ENCODE data around the gene CAP1. TPM values are rescaled to one million over a fixed set of nuclear protein-coding genes. Genes with fewer than 3 reads are reported as not detected.

CAP1 gene
- total and polyA plus RNA-seq, 9 of the 15 experiments (the other 6 are each of a cell fraction or from before 2014, with no cell fraction given) = 230 to 658 (median 281) TPM

DNA sequence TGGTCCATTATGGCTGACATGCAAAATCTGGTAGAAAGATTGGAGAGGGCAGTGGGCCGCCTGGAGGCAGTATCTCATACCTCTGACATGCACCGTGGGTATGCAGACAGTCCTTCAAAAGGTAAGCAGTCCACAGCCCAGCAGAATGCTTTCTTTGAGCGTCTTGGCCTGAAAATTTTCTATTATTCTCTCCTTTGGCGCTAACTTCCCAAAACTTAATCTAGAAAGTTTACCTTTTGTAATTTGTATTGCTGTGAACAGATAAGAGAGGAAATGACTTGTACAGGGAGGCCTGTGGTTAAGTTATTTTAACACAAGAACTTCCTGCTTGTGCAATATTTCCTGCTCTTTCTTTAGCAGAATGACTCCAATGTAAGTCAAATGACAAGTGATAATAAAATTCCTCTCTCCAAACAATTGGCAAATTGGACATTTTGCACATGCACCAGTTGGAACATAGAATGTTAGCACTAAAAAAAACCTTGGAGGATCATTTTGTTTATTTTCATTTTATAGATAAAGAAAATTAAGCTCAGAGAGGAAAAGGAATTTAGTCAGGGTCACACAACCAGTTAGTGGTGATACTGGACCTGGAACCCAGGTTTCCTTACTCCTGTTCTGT is 18.9 kb downstream of the CAP1 start (continued):
- TF ChIP-seq, protein P1, sequence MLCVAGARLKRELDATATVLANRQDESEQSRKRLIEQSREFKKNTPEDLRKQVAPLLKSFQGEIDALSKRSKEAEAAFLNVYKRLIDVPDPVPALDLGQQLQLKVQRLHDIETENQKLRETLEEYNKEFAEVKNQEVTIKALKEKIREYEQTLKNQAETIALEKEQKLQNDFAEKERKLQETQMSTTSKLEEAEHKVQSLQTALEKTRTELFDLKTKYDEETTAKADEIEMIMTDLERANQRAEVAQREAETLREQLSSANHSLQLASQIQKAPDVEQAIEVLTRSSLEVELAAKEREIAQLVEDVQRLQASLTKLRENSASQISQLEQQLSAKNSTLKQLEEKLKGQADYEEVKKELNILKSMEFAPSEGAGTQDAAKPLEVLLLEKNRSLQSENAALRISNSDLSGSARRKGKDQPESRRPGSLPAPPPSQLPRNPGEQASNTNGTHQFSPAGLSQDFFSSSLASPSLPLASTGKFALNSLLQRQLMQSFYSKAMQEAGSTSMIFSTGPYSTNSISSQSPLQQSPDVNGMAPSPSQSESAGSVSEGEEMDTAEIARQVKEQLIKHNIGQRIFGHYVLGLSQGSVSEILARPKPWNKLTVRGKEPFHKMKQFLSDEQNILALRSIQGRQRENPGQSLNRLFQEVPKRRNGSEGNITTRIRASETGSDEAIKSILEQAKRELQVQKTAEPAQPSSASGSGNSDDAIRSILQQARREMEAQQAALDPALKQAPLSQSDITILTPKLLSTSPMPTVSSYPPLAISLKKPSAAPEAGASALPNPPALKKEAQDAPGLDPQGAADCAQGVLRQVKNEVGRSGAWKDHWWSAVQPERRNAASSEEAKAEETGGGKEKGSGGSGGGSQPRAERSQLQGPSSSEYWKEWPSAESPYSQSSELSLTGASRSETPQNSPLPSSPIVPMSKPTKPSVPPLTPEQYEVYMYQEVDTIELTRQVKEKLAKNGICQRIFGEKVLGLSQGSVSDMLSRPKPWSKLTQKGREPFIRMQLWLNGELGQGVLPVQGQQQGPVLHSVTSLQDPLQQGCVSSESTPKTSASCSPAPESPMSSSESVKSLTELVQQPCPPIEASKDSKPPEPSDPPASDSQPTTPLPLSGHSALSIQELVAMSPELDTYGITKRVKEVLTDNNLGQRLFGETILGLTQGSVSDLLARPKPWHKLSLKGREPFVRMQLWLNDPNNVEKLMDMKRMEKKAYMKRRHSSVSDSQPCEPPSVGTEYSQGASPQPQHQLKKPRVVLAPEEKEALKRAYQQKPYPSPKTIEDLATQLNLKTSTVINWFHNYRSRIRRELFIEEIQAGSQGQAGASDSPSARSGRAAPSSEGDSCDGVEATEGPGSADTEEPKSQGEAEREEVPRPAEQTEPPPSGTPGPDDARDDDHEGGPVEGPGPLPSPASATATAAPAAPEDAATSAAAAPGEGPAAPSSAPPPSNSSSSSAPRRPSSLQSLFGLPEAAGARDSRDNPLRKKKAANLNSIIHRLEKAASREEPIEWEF (CRISPR knock-in tag; IDR thresholded peaks at IDR 0.05) = no peak; the same call in 1 of the 2 replicates
- TF ChIP-seq EP400 (IDR thresholded peaks at IDR 0.05) (peak; percentile 56), ESRRB (CRISPR knock-in tag; IDR thresholded peaks at IDR 0.05; ENCODE audit: borderline replicate concordance) (no peak), BHLHE40 (IDR thresholded peaks at IDR 0.05; ENCODE audit: low read length) (no peak), ETV1 (tag; conservative IDR thresholded peaks at IDR 0.05; ENCODE audit: low read depth) (peak; percentile 98), CREM (IDR thresholded peaks at IDR 0.05; ENCODE audit: low read depth) (peak; percentile 63; the same call in 1 of the 2 replicates), MCM3 (IDR thresholded peaks at IDR 0.05) (no peak), POLR2H (tag; IDR thresholded peaks at IDR 0.05; ENCODE audit: low read depth) (no peak; the same call in 1 of the 2 replicates), NFXL1 (CRISPR knock-in tag; IDR thresholded peaks at IDR 0.05) (no peak), HEY1 (CRISPR knock-in tag; IDR thresholded peaks at IDR 0.05; ENCODE audit: borderline replicate concordance) (no peak), TBL1XR1 (IDR thresholded peaks at IDR 0.05; ENCODE audit: low read length in 2 of 2) (peak in 1 of 2 experiments; percentile 73; a peak in 2 of 4 replicates), MTA3 (IDR thresholded peaks at IDR 0.05; ENCODE audit: borderline replicate concordance) (no peak), PPARD (CRISPR knock-in tag; IDR thresholded peaks at IDR 0.05) (no peak)
- TF ChIP-seq, protein P2, sequence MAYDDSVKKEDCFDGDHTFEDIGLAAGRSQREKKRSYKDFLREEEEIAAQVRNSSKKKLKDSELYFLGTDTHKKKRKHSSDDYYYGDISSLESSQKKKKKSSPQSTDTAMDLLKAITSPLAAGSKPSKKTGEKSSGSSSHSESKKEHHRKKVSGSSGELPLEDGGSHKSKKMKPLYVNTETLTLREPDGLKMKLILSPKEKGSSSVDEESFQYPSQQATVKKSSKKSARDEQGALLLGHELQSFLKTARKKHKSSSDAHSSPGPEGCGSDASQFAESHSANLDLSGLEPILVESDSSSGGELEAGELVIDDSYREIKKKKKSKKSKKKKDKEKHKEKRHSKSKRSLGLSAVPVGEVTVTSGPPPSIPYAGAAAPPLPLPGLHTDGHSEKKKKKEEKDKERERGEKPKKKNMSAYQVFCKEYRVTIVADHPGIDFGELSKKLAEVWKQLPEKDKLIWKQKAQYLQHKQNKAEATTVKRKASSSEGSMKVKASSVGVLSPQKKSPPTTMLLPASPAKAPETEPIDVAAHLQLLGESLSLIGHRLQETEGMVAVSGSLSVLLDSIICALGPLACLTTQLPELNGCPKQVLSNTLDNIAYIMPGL (CRISPR knock-in tag; IDR thresholded peaks at IDR 0.05) = no peak
- TF ChIP-seq, protein P3, sequence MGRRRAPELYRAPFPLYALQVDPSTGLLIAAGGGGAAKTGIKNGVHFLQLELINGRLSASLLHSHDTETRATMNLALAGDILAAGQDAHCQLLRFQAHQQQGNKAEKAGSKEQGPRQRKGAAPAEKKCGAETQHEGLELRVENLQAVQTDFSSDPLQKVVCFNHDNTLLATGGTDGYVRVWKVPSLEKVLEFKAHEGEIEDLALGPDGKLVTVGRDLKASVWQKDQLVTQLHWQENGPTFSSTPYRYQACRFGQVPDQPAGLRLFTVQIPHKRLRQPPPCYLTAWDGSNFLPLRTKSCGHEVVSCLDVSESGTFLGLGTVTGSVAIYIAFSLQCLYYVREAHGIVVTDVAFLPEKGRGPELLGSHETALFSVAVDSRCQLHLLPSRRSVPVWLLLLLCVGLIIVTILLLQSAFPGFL (CRISPR knock-in tag; IDR thresholded peaks at IDR 0.05) = no peak
- TF ChIP-seq, protein P4, sequence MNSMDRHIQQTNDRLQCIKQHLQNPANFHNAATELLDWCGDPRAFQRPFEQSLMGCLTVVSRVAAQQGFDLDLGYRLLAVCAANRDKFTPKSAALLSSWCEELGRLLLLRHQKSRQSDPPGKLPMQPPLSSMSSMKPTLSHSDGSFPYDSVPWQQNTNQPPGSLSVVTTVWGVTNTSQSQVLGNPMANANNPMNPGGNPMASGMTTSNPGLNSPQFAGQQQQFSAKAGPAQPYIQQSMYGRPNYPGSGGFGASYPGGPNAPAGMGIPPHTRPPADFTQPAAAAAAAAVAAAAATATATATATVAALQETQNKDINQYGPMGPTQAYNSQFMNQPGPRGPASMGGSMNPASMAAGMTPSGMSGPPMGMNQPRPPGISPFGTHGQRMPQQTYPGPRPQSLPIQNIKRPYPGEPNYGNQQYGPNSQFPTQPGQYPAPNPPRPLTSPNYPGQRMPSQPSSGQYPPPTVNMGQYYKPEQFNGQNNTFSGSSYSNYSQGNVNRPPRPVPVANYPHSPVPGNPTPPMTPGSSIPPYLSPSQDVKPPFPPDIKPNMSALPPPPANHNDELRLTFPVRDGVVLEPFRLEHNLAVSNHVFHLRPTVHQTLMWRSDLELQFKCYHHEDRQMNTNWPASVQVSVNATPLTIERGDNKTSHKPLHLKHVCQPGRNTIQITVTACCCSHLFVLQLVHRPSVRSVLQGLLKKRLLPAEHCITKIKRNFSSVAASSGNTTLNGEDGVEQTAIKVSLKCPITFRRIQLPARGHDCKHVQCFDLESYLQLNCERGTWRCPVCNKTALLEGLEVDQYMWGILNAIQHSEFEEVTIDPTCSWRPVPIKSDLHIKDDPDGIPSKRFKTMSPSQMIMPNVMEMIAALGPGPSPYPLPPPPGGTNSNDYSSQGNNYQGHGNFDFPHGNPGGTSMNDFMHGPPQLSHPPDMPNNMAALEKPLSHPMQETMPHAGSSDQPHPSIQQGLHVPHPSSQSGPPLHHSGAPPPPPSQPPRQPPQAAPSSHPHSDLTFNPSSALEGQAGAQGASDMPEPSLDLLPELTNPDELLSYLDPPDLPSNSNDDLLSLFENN (IDR thresholded peaks at IDR 0.05; ENCODE audit: low read depth in 2 of 2, low read length in 2 of 2) = peak in 1 of 2 experiments; percentile 74; a peak in 2 of 4 replicates
